HFF-Myc (cell line): ENCODE results near the gene CORO7.

Source experiments
- DNase-seq: peaks from one replicate; pipeline ENCODE4 v3.0.0-alpha.2; 2011; ENCODE audit warnings: low read depth; ENCODE audit errors: extremely low read depth
- H3K4me3 ChIP-seq: replicated peaks from 2 replicates; pipeline ENCODE4 v1.5.1; 2011; ENCODE audit warnings: low read depth, mild to moderate bottlenecking, control low read depth, low read length
- CTCF ChIP-seq: IDR thresholded peaks from 2 replicates; pipeline ENCODE4 v1.5.1; 2012; ENCODE audit warnings: mild to moderate bottlenecking, low read depth, low read length, control low read depth; ENCODE audit errors: missing control alignments

Gene CORO7

GRCh38 chr16:4386951-4387565 lies 29.3 kb downstream of the CORO7 start:
- no peak for TF ChIP-seq CTCF
- no peak for DNase-seq
- H3K4me3 ChIP-seq = no peak overlapping the region

DNA sequence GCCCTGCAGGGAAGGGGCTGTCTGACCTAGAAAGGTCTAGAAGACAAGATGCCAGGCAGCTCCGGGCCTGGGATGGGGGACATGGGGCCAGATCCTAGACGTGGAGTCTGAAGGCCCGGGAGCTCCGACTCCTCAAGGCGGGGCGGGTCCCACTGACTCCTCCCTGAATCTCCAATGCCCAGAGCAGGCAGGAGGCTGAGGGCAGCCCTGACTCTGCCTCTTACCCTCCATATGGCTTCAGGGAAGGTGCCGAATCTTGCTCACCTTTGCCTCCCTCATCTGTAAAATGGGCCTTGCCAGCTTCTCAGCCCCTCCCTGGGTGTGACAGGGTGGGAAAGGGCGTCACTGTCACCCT lies 30.0 kb downstream of the CORO7 start:
- DNase-seq = no peak
- no peak for TF ChIP-seq CTCF
- no peak overlapping the region for H3K4me3 ChIP-seq

DNA sequence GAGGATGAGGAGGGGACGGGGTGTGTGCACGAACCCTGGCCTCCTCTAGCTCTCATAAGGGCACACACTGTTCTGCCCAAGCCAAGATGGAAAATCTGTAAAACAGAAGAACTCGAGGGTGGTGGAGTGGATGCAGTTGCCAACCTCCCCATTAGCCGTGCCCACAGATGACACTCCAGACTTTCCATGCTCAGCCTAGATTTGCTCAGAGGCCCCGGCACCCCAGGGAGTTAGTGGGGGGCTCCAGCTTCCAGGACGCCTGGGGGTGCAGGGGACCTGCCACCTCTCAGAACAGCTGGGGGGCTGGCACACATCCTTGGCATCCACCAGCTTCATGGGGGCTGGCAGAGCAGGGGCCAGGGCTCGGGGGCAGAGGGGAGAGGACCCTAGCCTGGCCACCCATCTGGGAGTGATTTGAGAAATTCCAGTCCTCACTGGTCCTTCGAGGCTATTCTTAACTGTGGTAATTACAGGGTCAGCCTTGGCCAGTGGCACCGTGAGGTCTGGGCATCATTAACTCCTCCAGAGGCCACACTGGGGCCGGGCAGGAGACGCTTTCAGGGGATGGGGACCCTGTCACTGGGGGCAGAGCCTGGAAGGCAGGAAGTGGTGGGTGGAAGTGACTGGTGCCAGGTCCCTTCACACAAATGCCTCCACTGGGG lies 30.5 kb downstream of the CORO7 start:
- TF ChIP-seq CTCF = no peak
- no peak for DNase-seq
- no peak overlapping the region for H3K4me3 ChIP-seq

GRCh38 chr16:4385066-4385788 lies 31.2 kb downstream of the CORO7 start:
- TF ChIP-seq CTCF = no peak
- no peak overlapping the region for H3K4me3 ChIP-seq
- no peak for DNase-seq

DNA sequence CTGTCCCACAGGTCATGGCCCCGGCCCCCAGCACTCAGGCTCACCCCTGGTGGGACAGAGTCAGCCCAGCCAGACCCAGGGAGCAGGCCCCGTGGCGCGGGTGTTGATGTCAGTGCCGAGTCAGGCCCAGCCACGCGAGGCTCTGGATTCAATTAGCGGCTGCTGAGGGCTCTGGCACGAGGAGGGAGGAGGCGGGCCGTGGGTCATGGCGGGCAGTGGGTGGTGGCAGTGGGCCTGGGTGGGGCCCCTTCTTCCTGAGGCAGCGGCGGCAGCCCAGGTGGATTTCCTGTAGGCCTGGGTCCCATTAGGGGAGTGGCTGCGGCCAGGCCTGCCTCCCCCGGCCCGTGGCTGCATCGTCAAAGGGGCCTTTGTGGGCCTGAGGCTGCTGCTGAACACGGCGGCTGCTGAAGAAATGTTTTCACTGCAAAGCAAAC lies 31.9 kb downstream of the CORO7 start:
- TF ChIP-seq CTCF = no peak
- DNase-seq = no peak
- H3K4me3 ChIP-seq = no peak overlapping the region

- no peak overlapping the region for H3K4me3 ChIP-seq
- DNase-seq = no peak
- TF ChIP-seq CTCF = no peak
Observed at GRCh38 chr16:4383591-4384444, 32.6 kb downstream of the CORO7 start.
